Medulla oblongata (tissue), 1 donor: ENCODE results near the gene RASGRF1.
"Not testable (repeated sequence)": the region's sequence is repeated elsewhere in the genome, so short reads cannot be mapped to it uniquely, and the experiment has no call there.

Source experiments
- DNase-seq: peaks from one replicate; pipeline ENCODE4 v3.0.0-alpha.2; 2015; ENCODE audit errors: extremely low spot score

Gene RASGRF1, protein sequence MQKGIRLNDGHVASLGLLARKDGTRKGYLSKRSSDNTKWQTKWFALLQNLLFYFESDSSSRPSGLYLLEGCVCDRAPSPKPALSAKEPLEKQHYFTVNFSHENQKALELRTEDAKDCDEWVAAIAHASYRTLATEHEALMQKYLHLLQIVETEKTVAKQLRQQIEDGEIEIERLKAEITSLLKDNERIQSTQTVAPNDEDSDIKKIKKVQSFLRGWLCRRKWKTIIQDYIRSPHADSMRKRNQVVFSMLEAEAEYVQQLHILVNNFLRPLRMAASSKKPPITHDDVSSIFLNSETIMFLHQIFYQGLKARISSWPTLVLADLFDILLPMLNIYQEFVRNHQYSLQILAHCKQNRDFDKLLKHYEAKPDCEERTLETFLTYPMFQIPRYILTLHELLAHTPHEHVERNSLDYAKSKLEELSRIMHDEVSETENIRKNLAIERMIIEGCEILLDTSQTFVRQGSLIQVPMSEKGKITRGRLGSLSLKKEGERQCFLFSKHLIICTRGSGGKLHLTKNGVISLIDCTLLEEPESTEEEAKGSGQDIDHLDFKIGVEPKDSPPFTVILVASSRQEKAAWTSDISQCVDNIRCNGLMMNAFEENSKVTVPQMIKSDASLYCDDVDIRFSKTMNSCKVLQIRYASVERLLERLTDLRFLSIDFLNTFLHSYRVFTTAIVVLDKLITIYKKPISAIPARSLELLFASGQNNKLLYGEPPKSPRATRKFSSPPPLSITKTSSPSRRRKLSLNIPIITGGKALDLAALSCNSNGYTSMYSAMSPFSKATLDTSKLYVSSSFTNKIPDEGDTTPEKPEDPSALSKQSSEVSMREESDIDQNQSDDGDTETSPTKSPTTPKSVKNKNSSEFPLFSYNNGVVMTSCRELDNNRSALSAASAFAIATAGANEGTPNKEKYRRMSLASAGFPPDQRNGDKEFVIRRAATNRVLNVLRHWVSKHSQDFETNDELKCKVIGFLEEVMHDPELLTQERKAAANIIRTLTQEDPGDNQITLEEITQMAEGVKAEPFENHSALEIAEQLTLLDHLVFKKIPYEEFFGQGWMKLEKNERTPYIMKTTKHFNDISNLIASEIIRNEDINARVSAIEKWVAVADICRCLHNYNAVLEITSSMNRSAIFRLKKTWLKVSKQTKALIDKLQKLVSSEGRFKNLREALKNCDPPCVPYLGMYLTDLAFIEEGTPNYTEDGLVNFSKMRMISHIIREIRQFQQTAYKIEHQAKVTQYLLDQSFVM (N-terminal part only)

GRCh38 chr15:79090487-79091203 is at the start of gene RASGRF1:
RASGRF1 (minus strand) TSS chr15:79090780; CDS start chr15:79090498, 282 bp downstream.
- DNase-seq = peak; percentile 39

DNA sequence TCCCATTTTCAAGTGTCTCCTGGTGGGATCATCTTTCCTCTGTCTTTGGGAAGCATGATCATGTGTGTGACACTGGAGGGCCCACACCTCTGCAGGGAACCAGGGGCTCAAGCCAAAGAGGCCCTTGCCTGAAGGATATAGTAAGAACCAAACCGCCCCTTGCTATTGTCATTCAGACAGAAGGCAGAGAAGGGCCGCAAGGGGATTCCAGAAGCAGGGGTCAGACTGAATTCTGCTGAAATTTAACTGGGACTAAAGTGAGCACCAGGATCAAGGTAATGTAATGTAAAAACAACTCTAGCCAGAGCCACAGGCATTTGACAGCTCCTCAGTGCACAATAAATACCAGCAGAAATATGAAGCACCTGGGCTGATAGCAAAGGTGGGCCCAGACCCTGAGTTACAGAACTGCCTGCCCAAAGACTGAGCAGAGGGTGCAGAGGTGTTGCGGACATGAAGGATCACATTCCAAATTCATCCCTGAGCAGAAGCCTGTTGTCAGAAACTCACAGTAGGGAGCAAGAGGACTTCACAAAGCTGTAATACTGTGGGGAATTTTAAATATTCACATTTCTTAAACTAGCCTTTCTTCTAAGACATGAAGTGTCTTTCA is 46.0 kb upstream of the RASGRF1 start:
- DNase-seq = no peak

DNA sequence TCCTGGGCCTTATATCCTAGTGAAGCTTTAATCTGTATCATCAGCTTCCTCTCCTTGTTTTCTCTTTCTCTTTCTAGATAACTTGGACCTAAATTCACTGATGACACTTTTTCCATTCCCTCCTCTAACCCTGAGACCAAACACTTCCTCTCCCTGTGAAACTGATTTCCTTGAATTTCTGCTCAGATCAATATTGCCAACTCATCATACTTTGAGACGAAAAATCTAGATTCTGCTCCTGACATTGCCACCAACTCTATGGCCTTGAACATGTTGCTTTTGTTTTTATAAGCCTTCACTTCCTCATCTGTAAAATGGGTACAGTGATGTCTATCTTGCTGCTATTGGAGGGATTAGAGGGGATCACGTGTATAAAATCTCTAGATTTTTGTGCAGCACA is 42.7 kb upstream of the RASGRF1 start:
- no peak for DNase-seq

DNA sequence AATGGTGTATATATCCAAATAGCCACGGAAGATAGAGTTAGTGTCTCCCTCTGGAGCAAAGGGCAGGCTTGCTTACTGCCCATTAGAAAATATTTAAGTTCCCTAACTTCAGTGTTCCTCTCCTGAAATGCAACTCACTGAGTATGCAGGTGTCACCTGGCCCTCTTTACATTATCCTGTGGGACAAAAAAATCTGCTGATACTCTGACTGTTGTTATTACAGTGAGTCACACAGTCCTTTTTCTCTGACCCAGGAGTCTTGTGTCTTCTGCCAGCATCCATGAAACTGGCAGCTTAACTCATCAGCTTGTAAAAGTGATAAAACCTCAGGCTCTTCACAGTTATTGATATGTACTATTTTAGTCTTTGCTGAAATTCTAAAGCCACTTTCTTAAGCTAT is 42.2 kb upstream of the RASGRF1 start:
- DNase-seq = no peak

DNA sequence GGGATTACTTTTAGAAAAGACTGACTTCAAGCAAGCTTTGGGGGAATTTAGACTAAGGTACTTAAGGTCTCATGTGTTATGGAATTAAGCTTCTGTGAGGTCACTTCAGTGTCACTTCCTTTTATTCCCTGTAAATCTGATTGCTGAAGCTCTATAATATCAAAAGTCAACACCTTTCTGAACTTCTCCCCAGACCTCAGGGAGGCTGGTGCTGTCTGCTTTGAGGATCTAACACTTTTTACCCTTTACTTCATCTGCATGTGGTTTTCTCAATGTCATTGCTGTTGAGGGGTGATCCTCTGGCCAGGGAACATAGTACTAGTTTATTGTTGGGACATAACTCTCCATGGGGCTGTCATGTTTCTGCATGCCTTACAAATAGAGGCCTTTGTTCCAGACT is 41.8 kb upstream of the RASGRF1 start:
- DNase-seq = no peak

DNA sequence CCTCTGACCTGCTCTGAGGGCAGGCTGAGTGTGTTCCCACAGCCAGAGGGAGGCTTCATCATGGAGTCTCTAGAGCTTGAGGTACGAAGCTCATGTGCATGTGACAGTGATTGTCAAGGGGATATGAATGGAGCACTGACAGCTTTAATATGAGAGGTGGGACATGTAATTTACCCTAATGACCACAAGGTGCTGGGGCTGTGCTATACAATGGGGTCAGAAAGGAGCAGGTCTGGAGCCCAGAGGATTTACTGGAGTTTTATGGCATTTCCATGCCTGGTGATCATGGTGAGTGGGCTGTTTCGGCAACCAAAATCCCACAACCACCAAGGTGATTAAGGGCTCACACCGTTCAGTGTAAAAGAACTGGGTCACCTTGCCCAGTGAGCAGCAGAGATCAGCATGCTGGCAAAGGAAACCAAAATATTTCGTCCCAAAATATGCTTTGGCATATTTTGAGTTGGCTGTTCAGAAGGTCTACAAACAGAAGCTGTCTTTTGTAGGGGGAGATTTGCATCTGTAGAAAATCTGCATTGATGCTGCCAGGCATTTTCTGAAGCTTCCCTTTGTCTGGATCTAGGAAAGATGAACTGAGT is 40.1 kb upstream of the RASGRF1 start:
- no peak for DNase-seq

GRCh38 chr15:79129235-79129634 is 38.7 kb upstream of the RASGRF1 start:
- DNase-seq = no peak

DNA sequence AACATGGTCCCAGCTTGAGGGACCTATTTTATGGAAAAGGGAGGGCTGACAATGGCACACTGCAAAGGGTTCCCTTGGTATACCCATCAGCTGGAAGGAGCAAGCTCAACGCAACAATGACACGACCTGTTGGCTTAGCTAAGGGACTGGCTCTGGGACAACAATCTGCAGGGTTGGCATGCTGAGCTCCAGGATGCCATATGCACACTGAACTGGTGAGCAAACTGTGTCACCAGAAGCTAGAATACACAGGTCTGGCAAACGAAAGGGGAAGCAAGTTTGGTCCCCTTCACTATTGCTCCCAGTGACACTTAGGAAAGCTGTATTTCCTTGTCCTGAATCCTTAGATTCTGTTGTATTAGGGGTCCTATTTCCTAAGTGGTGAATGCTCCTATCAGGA is 38.0 kb upstream of the RASGRF1 start:
- DNase-seq = no peak

- no peak for DNase-seq
Measured at GRCh38 chr15:79124388-79124787, 33.8 kb upstream of the RASGRF1 start.

DNA sequence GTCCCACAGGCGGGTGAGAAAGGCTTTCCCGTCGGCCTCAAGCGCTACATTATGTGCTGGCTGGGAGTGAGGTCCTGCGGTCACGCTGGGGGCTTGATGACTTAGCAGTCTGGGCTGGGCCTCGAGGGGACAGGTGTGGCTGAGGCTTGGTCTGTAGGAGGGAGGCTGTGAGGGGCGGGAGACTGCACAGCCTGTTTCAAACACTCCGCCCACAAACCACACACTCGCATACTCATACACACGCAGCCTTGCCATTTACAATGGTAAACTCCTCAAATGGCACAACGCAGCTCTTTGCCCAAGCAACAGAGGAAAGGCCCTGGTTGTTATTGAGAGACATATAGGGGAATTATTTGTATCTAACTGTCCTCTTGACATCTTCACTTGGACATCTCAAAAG is 32.4 kb upstream of the RASGRF1 start:
- no peak for DNase-seq

DNA sequence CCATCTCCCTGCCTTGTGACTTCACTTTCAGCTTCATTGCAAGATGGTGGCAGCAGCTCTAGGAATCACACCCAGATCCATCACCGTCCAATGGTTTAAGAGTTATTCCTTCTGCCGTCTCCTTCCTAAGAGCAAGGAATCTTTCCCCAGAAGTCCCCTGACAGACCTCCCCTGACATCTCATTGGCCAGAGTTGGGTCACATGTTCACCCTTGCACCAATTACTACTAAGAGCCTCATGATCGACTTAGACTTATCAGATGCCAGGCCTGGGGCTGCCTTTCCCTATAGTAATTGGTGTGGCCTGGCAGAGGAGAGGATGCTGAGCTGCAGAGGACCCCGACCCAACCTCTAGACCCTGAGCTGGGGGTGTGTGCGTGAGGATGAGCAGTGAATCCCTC is 31.8 kb upstream of the RASGRF1 start:
- DNase-seq = no peak

DNA sequence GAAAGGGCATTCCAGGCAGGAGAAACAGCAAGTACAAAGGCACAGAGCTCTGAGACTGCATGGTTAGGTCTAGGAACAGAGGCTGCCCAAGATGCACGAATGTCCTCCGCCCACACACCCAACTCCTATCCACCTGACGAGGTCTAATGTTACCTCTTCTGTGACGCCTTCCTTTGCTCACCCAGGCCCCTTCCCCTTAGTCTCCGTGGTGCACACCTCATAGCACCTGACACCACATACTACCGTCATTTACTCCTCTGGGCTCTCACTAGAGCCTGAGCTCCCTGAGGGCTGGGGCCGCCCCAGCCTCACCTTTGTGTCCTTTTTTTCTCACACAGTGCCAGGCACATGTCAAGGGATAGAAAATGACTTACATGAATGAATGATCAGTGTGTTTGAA is 31.0 kb upstream of the RASGRF1 start:
- DNase-seq = no peak

GRCh38 chr15:79117442-79118204 is 27.0 kb upstream of the RASGRF1 start:
- DNase-seq = no peak

DNA sequence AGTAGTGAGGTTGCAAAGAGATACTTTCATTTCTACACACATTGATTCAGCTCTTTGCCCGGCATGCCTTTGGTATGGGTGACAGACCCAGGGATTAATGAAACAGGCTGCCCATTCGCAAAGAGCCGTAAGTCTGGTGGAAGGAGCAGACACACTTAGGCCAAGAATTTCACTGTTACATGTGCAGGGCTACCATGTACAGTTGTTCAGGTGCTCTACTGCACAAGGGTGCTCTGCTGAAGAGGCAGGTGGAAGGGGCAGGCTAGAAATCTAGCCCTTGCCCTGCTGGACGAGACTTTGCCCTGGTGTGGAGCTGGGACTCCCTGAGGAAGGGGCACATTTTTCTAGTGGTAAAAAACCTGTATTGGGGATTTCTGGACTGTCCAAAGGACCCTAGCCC is 26.2 kb upstream of the RASGRF1 start:
- DNase-seq = no peak

DNA sequence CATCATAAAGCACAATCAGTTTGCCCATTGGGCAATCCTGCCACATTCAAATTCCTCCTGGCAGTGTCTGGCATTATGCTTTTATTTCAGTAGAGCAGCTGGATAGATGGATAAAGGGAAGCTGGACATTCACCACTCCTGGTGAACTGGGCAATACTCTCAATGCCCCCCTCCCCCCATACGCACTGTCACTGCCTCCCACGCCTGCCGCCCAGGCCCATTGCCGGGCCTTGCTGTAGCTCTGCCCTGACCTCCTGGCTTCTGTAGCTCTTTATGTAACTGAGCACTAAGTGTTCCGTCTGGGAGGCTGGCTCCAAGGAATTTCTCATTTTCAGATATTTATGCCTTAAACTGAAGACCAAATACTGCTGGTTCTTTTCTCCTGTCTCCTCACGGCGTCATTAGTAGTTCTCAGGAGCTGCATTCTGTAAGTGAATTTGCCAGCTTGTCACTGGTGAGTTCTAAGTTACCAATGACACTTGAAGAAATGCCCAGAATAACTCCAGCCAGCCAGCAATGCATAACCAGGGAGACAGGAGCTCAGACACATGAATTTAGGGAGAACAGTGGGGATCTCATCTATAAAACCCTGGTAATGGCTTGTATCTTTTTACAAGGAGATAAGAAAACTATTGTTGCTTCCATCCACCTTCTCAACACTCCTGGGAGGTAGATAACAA is 25.5 kb upstream of the RASGRF1 start:
- peak; percentile 60 for DNase-seq

DNA sequence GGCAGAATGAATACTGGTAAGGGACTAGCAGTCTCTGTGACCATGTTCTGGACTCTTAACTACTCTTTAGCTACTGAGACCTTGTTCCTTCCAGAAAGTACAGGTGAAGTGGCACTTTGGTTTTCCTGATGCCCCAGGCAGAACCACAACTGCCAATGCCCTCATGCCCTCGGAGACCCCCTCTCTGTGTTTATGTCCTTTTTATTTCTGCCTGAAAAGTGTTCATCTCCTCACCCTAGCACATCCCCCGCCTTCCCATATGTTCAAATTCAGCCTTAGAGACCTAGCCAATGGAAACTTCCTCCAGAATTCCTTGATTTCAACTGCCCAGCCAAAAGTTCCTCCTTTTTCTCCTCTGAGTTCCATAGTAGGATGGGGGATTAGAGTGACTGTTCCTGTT is 23.3 kb upstream of the RASGRF1 start:
- no peak for DNase-seq

GRCh38 chr15:79111404-79111803 is 20.8 kb upstream of the RASGRF1 start:
- DNase-seq = not testable (repeated sequence)

GRCh38 chr15:79105141-79105540 is 14.6 kb upstream of the RASGRF1 start:
- DNase-seq = no peak

DNA sequence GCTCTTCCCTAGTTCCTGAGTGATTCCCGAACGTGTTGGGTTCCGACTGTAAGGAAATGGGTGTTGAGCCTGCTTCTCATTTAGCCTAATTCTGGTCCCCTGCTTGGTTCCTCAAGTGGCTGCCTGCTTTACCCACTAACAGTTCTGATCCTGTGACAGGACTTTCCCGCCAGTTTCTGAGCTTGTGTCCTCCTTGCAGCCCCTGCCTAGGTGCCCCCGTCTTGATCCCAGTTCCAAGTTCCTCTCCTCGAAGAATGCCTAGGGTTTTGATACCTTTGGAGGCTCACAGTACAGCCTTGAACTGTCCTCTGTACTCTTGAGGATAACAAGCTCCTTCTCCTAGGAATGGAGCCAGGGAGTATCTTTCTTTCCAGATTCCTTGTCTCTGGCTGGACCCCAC is 12.0 kb upstream of the RASGRF1 start:
- no peak for DNase-seq
